Measurements from ENCODE around the gene PRR27.
"Not testable (repeated sequence)": the region's sequence is repeated elsewhere in the genome, so short reads cannot be mapped to it uniquely, and the experiment has no call there.

Gene PRR27

DNA sequence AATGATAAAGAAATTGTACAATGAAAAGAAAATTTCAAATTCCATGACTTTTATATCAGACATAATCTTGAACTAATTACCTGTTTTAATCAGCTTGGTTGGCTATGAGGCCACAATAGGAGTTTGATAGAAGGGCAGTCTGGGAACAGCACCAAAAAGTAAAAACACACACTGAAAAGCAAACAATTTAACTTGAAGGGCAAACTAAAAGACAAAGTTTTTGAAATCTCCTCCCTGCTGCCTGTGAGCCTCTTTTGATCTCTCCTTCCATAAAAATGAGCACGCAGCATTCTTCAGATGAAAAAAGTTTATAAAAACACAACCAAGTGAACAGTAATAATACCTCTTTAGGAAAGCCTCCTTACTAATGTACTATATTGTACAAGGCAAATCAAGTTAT is 49.6 kb downstream of the PRR27 start:
- no peak for DNase-seq (ENCODE audit: low spot score)

DNA sequence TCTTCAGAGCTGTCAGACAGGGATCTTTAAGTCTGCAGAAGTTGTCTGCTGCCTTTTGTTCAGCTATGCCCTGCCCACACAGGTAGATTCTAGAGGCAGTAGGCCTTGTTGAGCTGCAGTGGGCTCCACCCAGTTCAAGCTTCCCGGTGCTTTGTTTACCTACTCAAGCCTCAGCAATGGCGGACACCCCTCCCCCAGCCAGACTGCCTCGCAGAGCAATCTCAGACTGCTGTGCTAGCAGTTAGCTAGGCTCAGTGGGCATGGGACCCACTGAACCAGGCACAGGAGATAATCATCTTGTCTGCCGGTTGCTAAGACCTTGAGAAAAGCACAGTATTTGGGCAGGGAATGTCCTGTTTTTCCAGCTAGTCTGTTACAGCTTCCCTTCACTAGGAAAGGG is 58.7 kb downstream of the PRR27 start:
- DNase-seq (ENCODE audit: low spot score) = not testable (repeated sequence)
